Activated naive CD4-positive, alpha-beta T cell treated with anti-CD3 and anti-CD28 coated beads, Interleukin-2, amount 10 ng/mL, durations not matched to agents 7 days and 5 days (primary cell): ENCODE measurements around the gene LRBA.
"Not testable (repeated sequence)": the region's sequence is repeated elsewhere in the genome, so short reads cannot be mapped to it uniquely, and the experiment has no call there.

ENCODE experiments used
- CTCF ChIA-PET: fragments of 350-600 bp; sonication (Branson Sonifier 250); formaldehyde crosslinking; loops from one replicate; lab custom pipeline; 2021; ENCODE audit warnings: antibody characterized with exemption; lab: Charles Lee
- DNase-seq: peaks from one replicate; pipeline ENCODE4 v3.0.0-alpha.2; 2020
- H3K27ac Mint-ChIP-seq: one replicate; pipeline ENCODE4 v1.8.0; 2021; ENCODE audit warnings: mild to moderate bottlenecking, moderate library complexity, mixed read lengths
- H3K27me3 Mint-ChIP-seq: one replicate; pipeline ENCODE4 v1.8.0; 2021; ENCODE audit warnings: mild to moderate bottlenecking, mixed read lengths
- H3K36me3 Mint-ChIP-seq: one replicate; pipeline ENCODE4 v1.8.0; 2021; ENCODE audit warnings: mixed read lengths
- H3K4me1 Mint-ChIP-seq: one replicate; pipeline ENCODE4 v1.8.0; 2021; ENCODE audit warnings: mixed read lengths
- H3K4me3 Mint-ChIP-seq: one replicate; pipeline ENCODE4 v1.8.0; 2021; ENCODE audit warnings: mild to moderate bottlenecking, moderate library complexity, mixed read lengths
- H3K9me3 Mint-ChIP-seq: one replicate; pipeline ENCODE4 v1.8.0; 2021; ENCODE audit warnings: mixed read lengths

Gene LRBA

GRCh38 chr4:150931796-150932195 lies 83.3 kb downstream of the LRBA start:
- CTCF ChIA-PET = no interaction called here
- Mint-ChIP-seq H3K9me3 (no peaks in the 10 kb centered on the region), H3K27me3 (no peaks in the 10 kb centered on the region), H3K4me3 (no peak overlapping the region), H3K4me1 (no peaks in the 10 kb centered on the region), H3K27ac (no peak overlapping the region), H3K36me3 (peaks cover 10% of the 10 kb centered on the region)
- DNase-seq = no peak

GRCh38 chr4:150931005-150931404 lies 84.1 kb downstream of the LRBA start:
- H3K4me3 Mint-ChIP-seq = no peak overlapping the region
- H3K9me3 Mint-ChIP-seq = no peaks in the 10 kb centered on the region
- no peaks in the 10 kb centered on the region for H3K4me1 Mint-ChIP-seq
- H3K27ac Mint-ChIP-seq = no peak overlapping the region
- CTCF ChIA-PET = no interaction called here
- DNase-seq = no peak
- H3K36me3 Mint-ChIP-seq = peaks cover 15% of the 10 kb centered on the region
- no peaks in the 10 kb centered on the region for H3K27me3 Mint-ChIP-seq

GRCh38 chr4:150923945-150924344 lies 91.1 kb downstream of the LRBA start:
- H3K27ac Mint-ChIP-seq = no peak overlapping the region
- H3K4me1 Mint-ChIP-seq = no peaks in the 10 kb centered on the region
- H3K9me3 Mint-ChIP-seq = no peaks in the 10 kb centered on the region
- DNase-seq = no peak
- peaks cover 34% of the 10 kb centered on the region for H3K36me3 Mint-ChIP-seq
- no peak overlapping the region for H3K4me3 Mint-ChIP-seq
- CTCF ChIA-PET = no interaction called here
- no peaks in the 10 kb centered on the region for H3K27me3 Mint-ChIP-seq

GRCh38 chr4:150921486-150921885 lies 93.6 kb downstream of the LRBA start:
- H3K4me1 Mint-ChIP-seq, DNase-seq, CTCF ChIA-PET, H3K9me3 Mint-ChIP-seq, H3K27ac Mint-ChIP-seq, H3K4me3 Mint-ChIP-seq, H3K27me3 Mint-ChIP-seq: not testable (repeated sequence)
- peaks cover 30% of the 10 kb centered on the region for H3K36me3 Mint-ChIP-seq

DNA sequence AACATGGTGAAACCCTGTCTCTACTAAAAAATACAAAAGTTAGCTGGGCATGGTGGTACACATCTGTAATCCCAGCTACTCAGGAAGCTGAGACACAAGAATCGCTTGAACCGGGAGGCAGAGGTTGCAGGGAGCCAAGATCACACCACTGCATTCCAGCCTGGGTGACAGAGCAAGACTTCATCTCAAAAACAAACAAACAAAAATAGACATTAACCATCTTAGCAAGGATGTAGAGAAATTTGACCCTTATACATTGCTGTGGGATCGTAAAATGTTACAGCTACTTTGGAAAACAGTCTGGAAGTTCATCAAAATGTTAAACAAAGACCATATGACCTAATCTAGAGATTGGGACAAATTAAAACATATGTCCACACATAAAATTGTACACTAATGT lies 96.5 kb downstream of the LRBA start:
- H3K27ac Mint-ChIP-seq, DNase-seq, CTCF ChIA-PET, H3K27me3 Mint-ChIP-seq, H3K4me3 Mint-ChIP-seq, H3K4me1 Mint-ChIP-seq, H3K9me3 Mint-ChIP-seq: not testable (repeated sequence)
- peaks cover 35% of the 10 kb centered on the region for H3K36me3 Mint-ChIP-seq

DNA sequence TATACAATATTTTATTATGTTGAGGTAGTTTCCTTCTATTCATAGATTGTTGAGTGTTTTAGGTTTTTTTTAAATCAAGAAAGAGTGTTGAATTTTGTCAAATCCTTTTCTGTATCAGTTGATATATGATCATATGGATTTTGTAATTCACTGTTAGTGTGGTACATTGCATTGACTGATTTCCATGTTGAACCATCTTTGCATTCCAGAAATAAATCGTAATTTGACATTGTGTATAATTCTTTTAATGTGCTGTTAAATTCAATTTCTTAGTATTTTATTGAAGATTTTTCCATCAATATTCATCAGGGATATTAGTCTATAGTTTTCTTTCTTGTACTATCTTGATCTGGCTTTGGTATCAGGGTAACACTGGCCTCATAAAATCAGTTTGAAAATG lies 103.8 kb downstream of the LRBA start:
- DNase-seq = no peak
- CTCF ChIA-PET = interaction anchor here (1.1 kb wide), 1 partner anchor 23 kb away, joined by 3 read pairs; no protein-coding TSS in a partner anchor
- Mint-ChIP-seq H3K27ac (no peak overlapping the region), H3K9me3 (peaks cover 18% of the 10 kb centered on the region), H3K4me3 (no peak overlapping the region), H3K27me3 (no peaks in the 10 kb centered on the region), H3K4me1 (peaks cover 13% of the 10 kb centered on the region), H3K36me3 (peaks cover 79% of the 10 kb centered on the region)

- no peak overlapping the region for H3K4me3 Mint-ChIP-seq
- no peak overlapping the region for H3K27ac Mint-ChIP-seq
- peaks cover 18% of the 10 kb centered on the region for H3K9me3 Mint-ChIP-seq
- H3K36me3 Mint-ChIP-seq = peaks cover 81% of the 10 kb centered on the region
- H3K27me3 Mint-ChIP-seq = no peaks in the 10 kb centered on the region
- DNase-seq = no peak
- CTCF ChIA-PET = no interaction called here
- H3K4me1 Mint-ChIP-seq = peaks cover 13% of the 10 kb centered on the region
Observed at GRCh38 chr4:150909116-150909515, 106.0 kb downstream of the LRBA start.

DNA sequence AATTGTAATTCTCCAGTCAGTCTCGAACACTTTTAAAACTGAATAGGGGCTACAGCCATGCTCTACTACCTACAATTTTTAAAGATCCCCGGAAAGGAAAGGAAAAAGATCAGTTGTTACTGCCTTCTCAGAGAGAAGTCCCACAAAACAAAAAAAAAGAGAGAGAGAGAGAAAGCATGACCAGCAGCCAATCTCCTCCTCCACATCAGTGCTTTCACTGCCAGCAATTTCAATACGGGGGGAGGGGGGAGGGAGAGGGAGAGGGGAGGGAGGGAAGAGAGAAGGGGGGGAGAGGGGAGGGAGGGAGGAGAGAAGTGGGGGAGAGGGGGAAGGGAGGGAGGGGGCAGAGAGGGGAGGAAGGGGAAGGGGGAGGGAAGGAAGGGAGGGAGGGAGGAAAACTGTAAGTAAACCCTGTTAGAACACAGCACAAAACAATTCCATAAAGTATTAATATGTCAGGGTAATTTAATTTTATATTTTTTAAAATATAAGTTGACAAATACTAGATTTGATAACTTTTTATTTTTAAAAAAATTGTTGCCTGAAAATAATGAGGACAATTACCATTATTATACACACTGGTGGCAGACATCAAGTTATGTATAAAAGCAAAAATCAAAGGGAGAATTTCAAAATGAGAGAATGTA lies 108.0 kb downstream of the LRBA start:
- no peaks in the 10 kb centered on the region for H3K27me3 Mint-ChIP-seq
- H3K4me1 Mint-ChIP-seq = peaks cover 13% of the 10 kb centered on the region
- no peak overlapping the region for H3K27ac Mint-ChIP-seq
- H3K36me3 Mint-ChIP-seq = peaks cover 77% of the 10 kb centered on the region
- H3K4me3 Mint-ChIP-seq = no peak overlapping the region
- H3K9me3 Mint-ChIP-seq = peaks cover 11% of the 10 kb centered on the region
- no peak for DNase-seq
- CTCF ChIA-PET = no interaction called here

GRCh38 chr4:150904671-150905070 lies 110.4 kb downstream of the LRBA start:
- no peak for DNase-seq
- CTCF ChIA-PET = no interaction called here
- Mint-ChIP-seq H3K4me1 (peaks cover 7% of the 10 kb centered on the region), H3K9me3 (no peaks in the 10 kb centered on the region), H3K4me3 (no peak overlapping the region), H3K36me3 (peaks cover 67% of the 10 kb centered on the region), H3K27me3 (no peaks in the 10 kb centered on the region), H3K27ac (no peak overlapping the region)

DNA sequence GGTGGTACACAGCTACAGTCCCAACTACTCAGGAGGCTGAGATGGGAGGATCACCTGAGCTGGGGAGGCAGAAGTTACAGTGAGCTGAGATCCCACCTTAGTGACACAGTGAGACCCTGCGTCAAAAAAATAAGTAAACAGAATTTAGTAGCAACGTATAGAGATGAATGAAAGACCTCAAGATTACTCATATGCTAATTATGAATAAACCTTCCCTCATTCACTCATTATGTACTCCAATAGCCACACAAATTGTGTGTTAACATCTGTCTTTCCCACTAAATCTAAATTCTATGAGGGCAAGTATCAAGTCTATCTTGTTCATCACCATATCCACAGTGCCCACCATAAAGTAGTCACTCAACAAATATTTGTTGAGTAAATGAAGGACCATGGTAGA lies 111.5 kb downstream of the LRBA start:
- no peak for DNase-seq
- H3K9me3 Mint-ChIP-seq = no peaks in the 10 kb centered on the region
- CTCF ChIA-PET = interaction anchor here (1.2 kb wide), 1 partner anchor 23 kb away, joined by 3 read pairs; no protein-coding TSS in a partner anchor
- H3K36me3 Mint-ChIP-seq = peaks cover 64% of the 10 kb centered on the region
- H3K4me1 Mint-ChIP-seq = no peaks in the 10 kb centered on the region
- no peak overlapping the region for H3K4me3 Mint-ChIP-seq
- H3K27me3 Mint-ChIP-seq = no peaks in the 10 kb centered on the region
- H3K27ac Mint-ChIP-seq = no peak overlapping the region

- Mint-ChIP-seq H3K4me3 (no peak overlapping the region), H3K9me3 (no peaks in the 10 kb centered on the region), H3K27me3 (no peaks in the 10 kb centered on the region), H3K27ac (no peak overlapping the region), H3K4me1 (no peaks in the 10 kb centered on the region), H3K36me3 (peaks cover 44% of the 10 kb centered on the region)
- no peak for DNase-seq
- CTCF ChIA-PET = no interaction called here
Observed at GRCh38 chr4:150896497-150896896, 118.6 kb downstream of the LRBA start.

GRCh38 chr4:150890246-150890645 lies 124.8 kb downstream of the LRBA start:
- Mint-ChIP-seq H3K27me3 (no peaks in the 10 kb centered on the region), H3K9me3 (no peaks in the 10 kb centered on the region), H3K27ac (no peak overlapping the region), H3K4me1 (peaks cover 3% of the 10 kb centered on the region), H3K36me3 (peaks cover 25% of the 10 kb centered on the region), H3K4me3 (no peak overlapping the region)
- CTCF ChIA-PET = no interaction called here
- DNase-seq = no peak

DNA sequence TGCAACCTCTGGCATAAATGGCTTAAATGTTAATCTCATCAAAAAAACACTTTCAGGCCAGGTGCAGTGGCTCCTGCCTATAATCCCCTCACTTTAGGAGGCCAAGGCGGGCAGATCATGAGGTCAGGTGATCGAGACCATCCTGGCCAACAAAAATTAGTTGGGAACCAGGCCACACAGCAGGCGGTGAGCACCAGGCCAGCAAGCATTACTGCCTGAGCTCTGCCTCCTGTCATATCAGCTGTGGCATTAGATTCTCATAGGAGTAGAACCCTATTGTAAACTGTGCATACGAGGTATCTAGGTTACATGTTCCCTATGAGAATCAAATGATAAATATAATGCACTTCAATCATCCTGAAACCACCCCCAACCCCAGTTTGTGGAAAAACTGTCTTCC lies 125.8 kb downstream of the LRBA start:
- H3K4me1 Mint-ChIP-seq = peaks cover 3% of the 10 kb centered on the region
- peaks cover 24% of the 10 kb centered on the region for H3K36me3 Mint-ChIP-seq
- DNase-seq = no peak
- no peaks in the 10 kb centered on the region for H3K9me3 Mint-ChIP-seq
- H3K27ac Mint-ChIP-seq = no peak overlapping the region
- CTCF ChIA-PET = no interaction called here
- H3K4me3 Mint-ChIP-seq = no peak overlapping the region
- no peaks in the 10 kb centered on the region for H3K27me3 Mint-ChIP-seq

DNA sequence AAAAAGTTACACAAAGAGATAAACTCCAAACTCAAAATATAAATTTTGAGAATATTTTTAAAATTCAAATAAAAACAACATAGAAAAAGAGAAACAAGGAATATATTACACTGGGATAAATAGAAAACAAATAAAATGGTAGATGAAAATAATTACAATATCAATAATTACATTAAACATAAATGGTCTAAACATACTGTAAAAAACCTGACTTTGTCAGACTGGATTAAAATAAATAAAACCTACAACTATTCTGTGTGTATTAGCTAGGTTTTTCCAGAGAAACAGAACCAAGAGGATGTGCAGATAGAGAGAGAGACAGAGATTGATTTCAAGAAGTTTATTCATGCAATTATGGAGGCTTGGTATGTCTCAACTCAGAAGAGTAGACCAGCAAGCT lies 126.5 kb downstream of the LRBA start:
- DNase-seq = no peak
- no peak overlapping the region for H3K27ac Mint-ChIP-seq
- no peak overlapping the region for H3K4me3 Mint-ChIP-seq
- H3K27me3 Mint-ChIP-seq = no peaks in the 10 kb centered on the region
- CTCF ChIA-PET = interaction anchor here (1.0 kb wide), 1 partner anchor 23 kb away, joined by 3 read pairs; no protein-coding TSS in a partner anchor
- H3K36me3 Mint-ChIP-seq = peaks cover 19% of the 10 kb centered on the region
- H3K9me3 Mint-ChIP-seq = no peaks in the 10 kb centered on the region
- H3K4me1 Mint-ChIP-seq = peaks cover 3% of the 10 kb centered on the region

GRCh38 chr4:150888217-150888616 lies 126.9 kb downstream of the LRBA start:
- Mint-ChIP-seq H3K4me3 (no peak overlapping the region), H3K27ac (no peak overlapping the region)
- CTCF ChIA-PET = interaction anchor here (1.0 kb wide), 1 partner anchor 24 kb away, joined by 3 read pairs; no protein-coding TSS in a partner anchor

More at GRCh38 chr4:150888217-150888616, 126.9 kb downstream of the LRBA start:
- H3K36me3 Mint-ChIP-seq = peaks cover 18% of the 10 kb centered on the region
- H3K27me3 Mint-ChIP-seq = no peaks in the 10 kb centered on the region
- DNase-seq = no peak
- H3K9me3 Mint-ChIP-seq = no peaks in the 10 kb centered on the region
- peaks cover 3% of the 10 kb centered on the region for H3K4me1 Mint-ChIP-seq
